Kidney epithelial cell (primary cell): Measurements from ENCODE around the gene PARN. TPM values are rescaled to one million over a fixed set of nuclear protein-coding genes. Genes with fewer than 3 reads are reported as not detected.
"Not testable (repeated sequence)": the region's sequence is repeated elsewhere in the genome, so short reads cannot be mapped to it uniquely, and the experiment has no call there.

Experiments used
- DNase-seq: peaks from one replicate; pipeline ENCODE4 v3.0.0-alpha.2; 2010; ENCODE audit warnings: low read depth
- H3K27me3 ChIP-seq: 2 replicates; pipeline ENCODE4 v1.6.0; 2011; ENCODE audit warnings: low read length; ENCODE audit not compliant: control insufficient read depth, insufficient read depth
- H3K36me3 ChIP-seq: 2 replicates; pipeline ENCODE4 v1.5.1; 2011; ENCODE audit warnings: low read length; ENCODE audit not compliant: control insufficient read depth, insufficient read depth
- H3K4me3 ChIP-seq: 2 replicates; pipeline ENCODE4 v1.5.1; 2011; ENCODE audit warnings: low read depth, mild to moderate bottlenecking, control low read depth, low read length
- total RNA-seq: library from RNA; depleted of rRNA; stranded (reverse); fragments of >200 nt; gene quantifications from 2 replicates; pipeline ENCODE4 v1.2.3, GENCODE V29; 2015
- TF ChIP-seq, protein P1 (sequence below): IDR thresholded peaks from 2 replicates; pipeline ENCODE4 v1.5.1; 2011; ENCODE audit warnings: mild to moderate bottlenecking, moderate library complexity, low read length, control low read depth, inconsistent platforms; ENCODE audit not compliant: insufficient read depth, poor library complexity, severe bottlenecking

The PARN gene
- total RNA-seq, 1 donor from 2014 or later = 28.0 TPM

DNA sequence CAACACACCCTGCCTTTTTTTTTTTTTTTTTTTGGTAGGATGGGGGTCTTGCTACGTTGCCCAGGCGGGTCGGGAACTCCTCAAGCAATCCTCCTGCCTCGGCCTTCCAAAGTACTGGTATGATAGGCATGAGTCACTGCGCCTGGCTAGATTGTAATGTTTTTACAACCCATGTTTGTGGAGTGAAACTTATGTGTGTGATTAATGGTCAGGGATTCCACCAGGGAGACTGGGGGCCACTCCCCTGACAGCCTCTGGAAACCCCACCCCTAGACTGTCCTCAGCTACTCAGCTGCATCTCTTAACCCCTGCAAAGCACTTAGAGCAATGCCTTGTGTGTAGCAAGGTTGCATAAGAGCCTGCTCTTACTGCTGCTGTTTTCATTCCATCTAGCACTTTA lies 220.5 kb downstream of the PARN start:
- Histone ChIP-seq H3K27me3 (no peaks in the 10 kb centered on the region), H3K4me3 (no peak overlapping the region), H3K36me3 (no peaks in the 10 kb centered on the region)
- TF ChIP-seq, protein P1, sequence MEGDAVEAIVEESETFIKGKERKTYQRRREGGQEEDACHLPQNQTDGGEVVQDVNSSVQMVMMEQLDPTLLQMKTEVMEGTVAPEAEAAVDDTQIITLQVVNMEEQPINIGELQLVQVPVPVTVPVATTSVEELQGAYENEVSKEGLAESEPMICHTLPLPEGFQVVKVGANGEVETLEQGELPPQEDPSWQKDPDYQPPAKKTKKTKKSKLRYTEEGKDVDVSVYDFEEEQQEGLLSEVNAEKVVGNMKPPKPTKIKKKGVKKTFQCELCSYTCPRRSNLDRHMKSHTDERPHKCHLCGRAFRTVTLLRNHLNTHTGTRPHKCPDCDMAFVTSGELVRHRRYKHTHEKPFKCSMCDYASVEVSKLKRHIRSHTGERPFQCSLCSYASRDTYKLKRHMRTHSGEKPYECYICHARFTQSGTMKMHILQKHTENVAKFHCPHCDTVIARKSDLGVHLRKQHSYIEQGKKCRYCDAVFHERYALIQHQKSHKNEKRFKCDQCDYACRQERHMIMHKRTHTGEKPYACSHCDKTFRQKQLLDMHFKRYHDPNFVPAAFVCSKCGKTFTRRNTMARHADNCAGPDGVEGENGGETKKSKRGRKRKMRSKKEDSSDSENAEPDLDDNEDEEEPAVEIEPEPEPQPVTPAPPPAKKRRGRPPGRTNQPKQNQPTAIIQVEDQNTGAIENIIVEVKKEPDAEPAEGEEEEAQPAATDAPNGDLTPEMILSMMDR = no peak
- peak; percentile 84 for DNase-seq

DNA sequence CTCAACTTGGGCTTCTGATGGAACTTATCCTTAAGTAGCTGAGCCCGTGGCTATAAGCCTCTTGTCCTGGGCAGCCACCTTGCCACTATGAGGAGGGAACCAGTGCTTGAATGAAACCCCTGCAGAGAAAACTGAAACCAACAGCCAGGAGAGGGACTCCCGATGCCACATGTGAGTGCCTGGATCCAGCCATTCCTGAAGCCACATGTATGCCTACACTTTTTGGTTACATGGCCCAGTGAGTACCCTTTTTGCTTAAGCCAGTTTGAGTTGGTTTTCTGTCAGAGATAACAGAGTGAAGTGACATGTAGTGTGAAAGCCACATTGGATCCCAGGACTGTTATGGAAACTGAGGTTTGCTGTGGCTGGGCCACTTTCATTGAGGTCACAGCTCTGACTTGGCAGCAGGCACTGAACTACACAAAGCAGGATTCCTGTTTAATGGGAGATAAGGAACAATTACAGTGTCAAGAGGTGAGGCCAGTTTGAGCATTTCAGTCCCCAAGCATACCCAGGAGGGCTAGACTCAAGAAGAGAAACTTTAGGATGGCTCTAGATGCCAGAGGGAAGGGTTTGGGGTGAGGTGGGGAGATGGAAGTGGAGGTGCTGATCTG lies 222.2 kb downstream of the PARN start:
- H3K36me3 ChIP-seq = no peaks in the 10 kb centered on the region
- no peak overlapping the region for H3K4me3 ChIP-seq
- no peaks in the 10 kb centered on the region for H3K27me3 ChIP-seq
- TF ChIP-seq, protein P1 = no peak
- DNase-seq = no peak

DNA sequence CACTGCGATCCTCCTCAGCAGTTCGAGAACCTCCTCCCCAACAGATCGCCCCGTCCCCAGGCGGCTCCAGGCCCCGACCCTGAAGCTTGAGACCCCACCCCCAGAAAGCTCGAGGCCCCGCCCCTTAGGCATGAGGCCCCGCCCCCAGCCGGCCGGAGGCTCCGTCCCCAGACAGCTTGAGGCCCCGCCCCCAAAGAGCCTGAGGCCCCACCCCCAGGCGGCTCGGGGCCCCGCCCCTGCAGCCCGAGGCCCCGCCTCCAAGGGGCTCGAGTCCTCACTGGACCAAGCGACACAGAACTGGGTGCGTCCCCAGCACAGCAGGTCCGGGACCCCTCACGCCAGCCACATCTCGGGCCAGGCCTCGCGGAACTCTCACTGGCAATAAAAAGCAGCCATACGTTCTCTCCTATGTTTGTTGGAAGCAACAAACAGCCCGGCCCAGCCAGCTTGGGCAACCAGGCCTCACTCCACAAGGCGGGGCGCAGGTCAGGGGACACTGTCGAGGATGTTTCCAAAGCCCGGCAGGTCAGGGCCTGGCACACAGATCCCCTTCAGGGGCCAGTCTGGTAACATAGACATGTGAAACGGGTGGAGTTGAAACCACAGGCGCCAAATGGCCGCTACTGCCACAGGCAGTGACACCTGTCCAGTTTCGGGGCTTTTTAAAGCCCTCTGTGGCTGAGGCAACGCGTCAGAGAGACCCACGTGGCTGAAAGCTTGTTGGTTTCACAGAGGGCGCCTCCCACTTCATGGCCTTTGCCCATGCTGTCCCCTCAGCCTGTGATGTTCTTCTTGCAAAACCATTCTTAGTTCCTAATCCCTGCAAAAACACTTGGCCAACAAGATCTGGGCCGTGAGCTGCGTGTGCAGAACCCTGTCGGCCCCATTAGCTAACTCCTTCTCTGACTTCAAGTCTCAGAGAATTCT lies 224.2 kb downstream of the PARN start:
- Histone ChIP-seq H3K36me3 (no peaks in the 10 kb centered on the region), H3K27me3 (no peaks in the 10 kb centered on the region), H3K4me3 (no peak overlapping the region)
- TF ChIP-seq, protein P1 = no peak
- DNase-seq = no peak

DNA sequence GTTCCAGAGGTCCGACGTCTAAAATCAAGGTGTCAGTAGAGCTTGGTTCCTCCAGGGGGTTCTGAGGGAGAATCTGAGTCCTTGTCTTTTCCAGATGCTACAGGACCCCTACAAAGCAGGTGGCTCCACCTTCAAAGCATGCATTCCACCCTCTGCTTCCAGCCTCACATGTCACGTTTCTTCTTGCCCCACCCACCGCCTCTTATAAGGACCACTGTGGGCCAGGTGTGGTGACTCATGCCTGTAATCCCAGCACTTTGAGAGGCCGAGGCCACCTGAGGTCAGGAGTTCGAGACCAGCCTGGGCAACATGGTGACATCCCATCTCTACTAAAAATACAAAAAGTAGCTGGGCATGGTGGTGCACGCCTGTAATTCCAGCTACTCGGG lies 227.1 kb downstream of the PARN start:
- not testable (repeated sequence) for H3K4me3 ChIP-seq, DNase-seq, H3K36me3 ChIP-seq, H3K27me3 ChIP-seq

DNA sequence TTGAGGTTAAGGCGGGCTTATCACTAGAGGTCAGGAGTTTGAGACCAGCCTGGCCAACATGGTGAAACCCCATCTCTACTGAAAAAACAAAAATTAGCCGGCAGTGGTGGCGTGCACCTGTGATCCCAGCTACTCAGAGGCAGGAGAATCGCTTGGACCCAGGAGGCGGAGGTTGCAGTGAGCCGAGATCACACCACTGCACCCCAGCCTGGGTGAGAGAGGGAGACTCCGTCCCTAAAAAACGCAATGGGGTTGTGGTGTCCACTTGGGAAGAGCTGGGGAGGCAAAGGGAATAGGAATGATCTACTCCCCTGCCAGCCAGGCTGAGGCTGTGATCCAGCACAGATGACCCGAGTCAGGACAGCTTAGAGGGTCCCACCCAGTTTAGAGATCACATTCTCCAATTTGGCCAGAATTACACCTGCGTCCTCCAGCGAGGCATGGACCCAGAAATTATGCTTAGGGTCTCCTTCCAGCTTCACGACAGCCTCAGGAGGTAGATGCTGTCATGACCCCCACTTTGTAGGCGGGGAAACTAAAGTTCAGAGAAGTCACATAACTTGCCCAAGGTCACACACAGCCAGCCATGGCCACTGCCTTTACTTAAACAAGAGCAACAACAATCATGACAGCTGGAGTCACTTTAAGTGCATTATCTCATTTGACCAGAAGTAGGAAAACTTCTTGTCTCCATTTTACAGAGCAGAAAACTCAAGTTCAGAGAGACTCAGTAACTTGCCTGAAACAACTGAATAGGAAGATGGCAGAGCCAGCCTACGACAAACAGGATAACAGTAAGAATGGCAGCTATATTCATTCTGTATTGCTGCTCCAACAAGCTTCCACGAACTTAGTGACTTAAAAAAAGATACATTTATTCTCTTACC lies 227.7 kb downstream of the PARN start:
- H3K36me3 ChIP-seq, H3K27me3 ChIP-seq, DNase-seq, H3K4me3 ChIP-seq: not testable (repeated sequence)

DNA sequence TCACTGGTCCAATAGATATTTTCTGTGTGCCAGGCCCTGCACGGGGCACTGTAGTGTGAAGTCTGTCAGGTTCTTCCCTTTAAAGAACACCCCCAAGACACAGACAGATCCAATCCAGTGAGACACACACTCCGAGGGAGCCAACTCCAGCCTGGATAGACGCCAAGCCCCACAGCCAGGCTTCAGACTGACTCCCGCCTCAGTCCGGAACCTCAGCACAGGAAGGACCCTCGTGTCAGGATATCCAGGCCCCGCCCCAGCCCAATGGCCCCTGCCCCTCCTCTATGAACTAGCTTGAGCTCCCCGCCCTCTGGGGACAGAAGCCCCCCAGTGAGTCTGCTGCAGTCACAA lies 228.4 kb downstream of the PARN start:
- not testable (repeated sequence) for DNase-seq, H3K36me3 ChIP-seq, H3K4me3 ChIP-seq, H3K27me3 ChIP-seq

DNA sequence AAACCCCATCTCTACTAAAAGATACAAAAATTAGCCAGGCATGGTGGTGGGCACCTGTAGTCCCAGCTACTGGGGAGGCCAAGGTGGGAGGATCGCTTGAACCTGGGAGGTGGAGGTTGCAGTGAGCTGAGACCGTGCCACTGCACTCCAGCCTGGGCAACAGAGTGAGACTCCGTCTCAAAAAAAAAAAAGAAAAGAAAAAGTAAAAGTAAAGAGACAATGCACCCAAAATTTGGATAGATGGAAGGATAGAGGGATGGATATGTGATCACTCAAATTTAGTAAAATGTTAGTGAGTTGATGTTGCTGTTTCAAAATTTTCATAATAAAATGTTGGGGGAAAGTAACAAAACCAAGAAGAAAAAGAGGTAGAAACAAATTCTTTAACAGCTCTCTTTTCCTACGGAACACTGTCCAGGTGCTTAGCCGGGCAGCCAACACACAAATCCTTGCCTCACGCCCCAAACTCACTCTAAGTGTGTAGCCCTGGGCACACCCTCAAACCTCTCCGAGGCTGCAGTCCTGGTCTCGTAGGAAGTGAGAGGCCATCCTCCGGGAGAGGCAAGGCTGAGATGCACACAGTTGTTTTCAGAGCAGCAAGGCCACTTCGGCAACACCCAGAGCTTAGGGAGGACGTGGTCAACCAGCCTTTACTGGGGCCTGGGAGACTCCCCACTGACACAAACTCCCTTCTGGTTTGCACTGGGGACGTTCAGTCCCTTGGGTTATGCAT lies 228.9 kb downstream of the PARN start:
- H3K27me3 ChIP-seq, H3K4me3 ChIP-seq, H3K36me3 ChIP-seq, DNase-seq: not testable (repeated sequence)
